ENCODE measurements around the gene NCLN.

- TF ChIP-seq FOXM1 (IDR thresholded peaks at IDR 0.05; ENCODE audit: borderline replicate concordance, low read depth) = no peak
- no peak for TF ChIP-seq TAF1 (IDR thresholded peaks at IDR 0.05; ENCODE audit: low read depth)
- no peak for TF ChIP-seq CREB1 (IDR thresholded peaks at IDR 0.05; ENCODE audit: low read depth)
Measured at GRCh38 chr19:3183721-3184641, 1.7 kb upstream of the NCLN start.

All from Ishikawa (cell line).